Type B pancreatic cell (in vitro differentiated cells): ENCODE results near the gene ASPDH. TPM values are rescaled to one million over a fixed set of nuclear protein-coding genes. Genes with fewer than 3 reads are reported as not detected.

Source experiments
- DNase-seq: peaks from one replicate; pipeline ENCODE4 v3.0.0; 2021; ENCODE audit warnings: mixed read lengths; ENCODE audit not compliant: unreplicated experiment; ENCODE audit errors: extremely low spot score
- H3K27ac Mint-ChIP-seq: 2 replicates; pipeline ENCODE4 v1.8.0; 2021; ENCODE audit warnings: mild to moderate bottlenecking, mixed read lengths
- H3K27me3 Mint-ChIP-seq: 2 replicates; pipeline ENCODE4 v1.8.0; 2021; ENCODE audit warnings: mixed read lengths
- H3K36me3 Mint-ChIP-seq: 2 replicates; pipeline ENCODE4 v1.8.0; 2021; ENCODE audit warnings: mixed read lengths
- H3K4me1 Mint-ChIP-seq: one replicate; pipeline ENCODE4 v1.8.0; 2021; ENCODE audit warnings: mixed read lengths; ENCODE audit not compliant: unreplicated experiment
- H3K4me3 Mint-ChIP-seq: 2 replicates; pipeline ENCODE4 v1.8.0; 2021; ENCODE audit warnings: mild to moderate bottlenecking, mixed read lengths
- H3K9me3 Mint-ChIP-seq: 2 replicates; pipeline ENCODE4 v1.8.0; 2021; ENCODE audit warnings: mixed read lengths
- CTCF ChIP-seq: fragments of 200-600 bp; sonication (generic); conservative IDR thresholded peaks from 2 replicates; pipeline ENCODE4 v1.5.0; 2021; ENCODE audit warnings: antibody characterized with exemption, mild to moderate bottlenecking
- total RNA-seq: library from RNA; stranded (reverse); gene quantifications from 2 replicates; pipeline ENCODE4 v1.2.1, GENCODE V29; 2021; ENCODE audit warnings: low replicate concordance

ASPDH gene
- total RNA-seq, 1 donor from 2014 or later, result not detected

- peaks cover 3% of the 10 kb centered on the region for H3K36me3 Mint-ChIP-seq
- DNase-seq, result no peak
- H3K9me3 Mint-ChIP-seq, result no peaks in the 10 kb centered on the region
- H3K27me3 Mint-ChIP-seq, result peaks cover 52% of the 10 kb centered on the region
- peaks cover 12% of the 10 kb centered on the region for H3K4me1 Mint-ChIP-seq
- no peak for TF ChIP-seq CTCF
- no peak overlapping the region for H3K4me3 Mint-ChIP-seq
- H3K27ac Mint-ChIP-seq, result no peak overlapping the region
Measured at GRCh38 chr19:50495020-50495531, 18.6 kb downstream of the ASPDH start.

- no peak for TF ChIP-seq CTCF
Measured at GRCh38 chr19:50494186-50495019, 19.3 kb downstream of the ASPDH start.

GRCh38 chr19:50493171-50493570, 20.5 kb downstream of the ASPDH start:
- DNase-seq, result no peak
- TF ChIP-seq CTCF, result no peak
- H3K36me3 Mint-ChIP-seq, result peaks cover 6% of the 10 kb centered on the region
- peaks cover 17% of the 10 kb centered on the region for H3K4me1 Mint-ChIP-seq
- no peak overlapping the region for H3K27ac Mint-ChIP-seq
- no peaks in the 10 kb centered on the region for H3K9me3 Mint-ChIP-seq
- H3K27me3 Mint-ChIP-seq, result peaks cover 70% of the 10 kb centered on the region
- no peak overlapping the region for H3K4me3 Mint-ChIP-seq

More at GRCh38 chr19:50494186-50495019, 19.3 kb downstream of the ASPDH start:
- Mint-ChIP-seq H3K27ac (no peak overlapping the region), H3K9me3 (no peaks in the 10 kb centered on the region), H3K4me1 (peaks cover 12% of the 10 kb centered on the region), H3K4me3 (no peak overlapping the region), H3K27me3 (peaks cover 57% of the 10 kb centered on the region), H3K36me3 (peaks cover 3% of the 10 kb centered on the region)
- DNase-seq, result no peak

GRCh38 chr19:50492303-50493052, 21.2 kb downstream of the ASPDH start:
- TF ChIP-seq CTCF, result no peak
- Mint-ChIP-seq H3K9me3 (no peaks in the 10 kb centered on the region), H3K27ac (peak overlapping the region; percentile 8), H3K4me1 (peaks cover 17% of the 10 kb centered on the region), H3K36me3 (peaks cover 6% of the 10 kb centered on the region), H3K27me3 (peaks cover 74% of the 10 kb centered on the region), H3K4me3 (no peak overlapping the region)
- DNase-seq, result no peak

- Mint-ChIP-seq H3K4me1 (peaks cover 17% of the 10 kb centered on the region), H3K27ac (no peak overlapping the region), H3K27me3 (peaks cover 80% of the 10 kb centered on the region), H3K9me3 (no peaks in the 10 kb centered on the region), H3K36me3 (peaks cover 13% of the 10 kb centered on the region), H3K4me3 (no peak overlapping the region)
- no peak for TF ChIP-seq CTCF
- no peak for DNase-seq
Measured at GRCh38 chr19:50490991-50491472, 22.7 kb downstream of the ASPDH start.
